GM18507 (cell line): ENCODE data around the gene TMEM129.

Experiments
- DNase-seq: peaks from one replicate; pipeline ENCODE4 v3.0.0; 2011; ENCODE audit warnings: low read depth; ENCODE audit not compliant: insufficient read length; ENCODE audit errors: extremely low spot score
- FAIRE-seq: peaks from 2 replicates; lab custom pipeline; 2011; peaks lifted over from hg19 to GRCh38; lab: Jason Lieb, UNC

The TMEM129 gene

DNA sequence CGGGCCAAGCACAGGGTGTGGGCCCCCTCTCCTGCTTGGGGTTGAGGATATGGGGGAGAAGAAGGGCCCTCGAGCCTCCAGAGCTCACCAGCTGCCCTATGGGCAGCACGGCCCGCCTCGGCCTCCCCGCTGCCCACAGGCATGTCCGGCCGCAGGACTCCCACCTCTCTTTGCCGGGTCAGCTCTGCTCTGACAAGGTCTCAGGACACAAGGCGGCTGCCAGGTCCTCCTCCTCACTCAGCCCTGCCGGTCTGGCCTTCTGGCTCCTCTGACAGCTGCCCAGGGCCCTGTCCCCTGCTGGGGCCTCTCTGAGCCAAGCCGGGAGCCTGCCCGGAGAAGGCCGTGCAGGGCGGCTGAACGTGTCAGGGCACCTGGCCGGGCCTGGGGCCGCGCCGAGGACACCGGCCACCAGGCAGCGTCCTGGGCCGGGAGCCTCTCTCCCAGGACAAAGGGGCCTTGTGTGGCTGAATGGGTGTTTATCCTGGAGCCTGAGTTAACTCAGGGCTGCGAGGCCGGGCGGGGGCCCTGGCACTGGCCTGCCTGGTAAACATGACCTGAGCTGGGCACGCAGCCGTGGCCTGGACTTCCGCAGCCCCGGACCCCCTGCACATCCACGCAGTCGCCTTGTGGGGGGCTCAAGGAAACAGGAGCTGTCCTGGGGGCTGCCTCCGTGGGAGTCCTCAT is 25.9 kb upstream of the TMEM129 start:
- FAIRE-seq (no peak), DNase-seq (no peak)

DNA sequence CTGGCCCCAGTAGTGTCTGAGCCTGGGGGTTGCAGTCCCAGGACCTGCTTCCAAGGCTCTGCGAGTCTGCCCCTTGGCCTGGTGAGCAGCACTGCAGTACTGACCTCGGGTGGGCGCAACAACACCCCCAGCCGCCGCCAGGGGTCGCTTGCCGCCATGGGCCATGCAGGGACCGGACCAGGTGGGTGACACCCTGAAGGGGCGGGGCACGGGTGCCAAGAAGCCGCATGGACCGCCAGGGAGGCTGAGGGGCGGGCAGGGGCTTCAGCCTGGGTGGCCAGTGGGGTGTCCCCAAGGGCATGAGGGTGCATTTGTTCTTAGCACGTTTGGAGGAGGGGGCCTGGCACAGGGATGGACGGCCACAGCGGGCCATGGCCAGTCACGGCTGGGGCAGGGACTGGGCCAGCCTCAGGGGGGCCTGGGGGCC is 25.2 kb upstream of the TMEM129 start:
- no peak for FAIRE-seq
- DNase-seq, result peak; percentile 64

DNA sequence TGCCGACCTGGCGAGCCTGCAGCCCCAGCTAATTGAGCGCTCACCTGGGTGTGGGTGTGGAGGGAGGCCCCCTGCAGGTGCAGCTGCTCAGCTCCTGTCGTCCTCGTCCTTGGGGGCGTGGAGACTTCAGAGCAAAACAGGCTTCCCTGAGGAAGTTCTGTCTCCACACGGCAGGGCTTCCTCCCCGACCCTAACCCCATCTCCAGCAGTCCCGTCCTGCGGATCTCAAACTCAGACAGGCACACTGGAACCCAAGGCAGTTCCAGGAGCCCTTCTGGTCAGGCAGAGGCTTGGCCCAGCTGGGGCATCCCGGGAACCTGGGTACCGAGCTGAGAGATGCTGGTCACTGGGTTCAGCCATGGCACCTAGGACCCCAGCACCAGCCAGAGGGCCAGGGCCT is 24.6 kb upstream of the TMEM129 start:
- DNase-seq (no peak), FAIRE-seq (no peak)

DNA sequence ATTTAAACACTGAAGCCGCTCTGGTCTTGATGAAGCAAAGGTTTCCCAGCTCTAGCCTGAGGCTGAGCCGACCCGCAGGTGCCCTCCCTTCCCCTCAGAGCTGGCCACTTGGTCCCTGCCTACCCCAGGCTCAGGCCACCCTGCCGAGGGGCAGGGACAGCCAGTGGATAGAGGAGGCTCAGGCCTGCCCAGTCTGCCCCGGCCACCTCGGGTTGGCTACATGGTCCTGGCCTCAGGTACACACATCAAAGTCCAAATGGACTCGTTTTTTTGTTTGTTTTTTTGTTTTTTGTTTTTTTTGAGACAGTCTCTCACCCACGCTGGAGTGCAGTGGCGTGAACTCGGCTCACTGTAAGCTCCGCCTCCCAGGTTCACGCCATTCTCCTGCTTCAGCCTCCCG is 24.0 kb upstream of the TMEM129 start:
- no peak for DNase-seq
- FAIRE-seq, result no peak

DNA sequence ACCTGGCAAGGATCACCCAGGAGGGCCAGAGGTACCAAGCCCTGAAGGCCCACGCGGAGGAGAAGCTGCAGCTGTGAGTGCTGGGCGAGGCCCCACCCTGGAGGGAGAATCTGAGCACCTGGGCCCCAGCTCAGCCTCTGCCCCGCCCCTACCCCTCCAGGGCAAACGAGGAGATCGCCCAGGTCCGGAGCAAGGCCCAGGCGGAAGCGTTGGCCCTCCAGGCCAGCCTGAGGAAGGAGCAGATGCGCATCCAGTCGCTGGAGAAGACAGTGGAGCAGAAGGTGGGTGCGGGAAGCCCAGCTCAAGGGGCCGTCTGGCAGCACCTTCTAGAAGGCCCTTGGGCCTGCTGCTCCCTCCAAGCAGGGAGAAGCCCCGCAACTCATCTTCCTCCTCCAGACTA is 23.4 kb upstream of the TMEM129 start:
- no peak for FAIRE-seq
- no peak for DNase-seq

DNA sequence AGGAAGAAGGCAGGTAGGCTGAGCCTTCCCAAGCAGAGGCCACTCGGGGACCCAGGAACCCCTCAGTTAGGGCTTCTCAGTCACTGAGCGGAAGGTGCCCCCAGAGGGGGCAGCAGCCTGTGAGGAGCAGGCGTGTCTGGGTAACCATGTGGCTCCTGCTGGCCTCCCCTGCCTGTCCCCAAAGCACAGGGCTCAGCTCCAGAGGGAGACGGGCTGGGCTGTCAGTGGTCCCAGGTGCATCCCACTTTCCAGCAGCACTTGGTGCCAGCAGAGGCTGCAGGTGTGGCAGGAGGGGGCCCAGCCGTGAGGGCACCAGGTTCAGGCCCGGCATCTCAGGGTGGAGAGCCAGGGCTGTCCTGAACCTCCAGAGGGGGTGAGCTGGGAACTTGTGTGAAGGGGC is 22.9 kb upstream of the TMEM129 start:
- FAIRE-seq (no peak), DNase-seq (no peak)

DNA sequence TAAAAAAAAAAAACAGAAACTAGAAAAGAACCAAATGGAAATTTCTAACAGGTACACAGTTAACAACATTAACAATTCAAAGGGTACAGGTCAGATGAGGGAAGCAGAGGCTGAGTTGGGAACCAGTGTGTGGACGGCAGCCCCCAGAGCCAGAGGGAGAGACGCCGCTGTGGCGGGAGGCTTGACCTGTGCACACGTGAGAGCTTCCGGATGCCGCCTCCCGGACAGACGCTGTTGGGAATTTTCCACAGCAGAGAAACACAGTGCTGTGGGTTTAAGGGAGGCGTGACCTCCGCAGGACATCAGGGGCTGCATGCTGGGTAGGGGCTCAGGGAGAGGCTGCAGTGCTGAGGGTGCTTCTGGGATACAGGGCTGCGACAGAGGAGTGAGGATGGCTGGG is 22.4 kb upstream of the TMEM129 start:
- DNase-seq, result no peak
- no peak for FAIRE-seq

DNA sequence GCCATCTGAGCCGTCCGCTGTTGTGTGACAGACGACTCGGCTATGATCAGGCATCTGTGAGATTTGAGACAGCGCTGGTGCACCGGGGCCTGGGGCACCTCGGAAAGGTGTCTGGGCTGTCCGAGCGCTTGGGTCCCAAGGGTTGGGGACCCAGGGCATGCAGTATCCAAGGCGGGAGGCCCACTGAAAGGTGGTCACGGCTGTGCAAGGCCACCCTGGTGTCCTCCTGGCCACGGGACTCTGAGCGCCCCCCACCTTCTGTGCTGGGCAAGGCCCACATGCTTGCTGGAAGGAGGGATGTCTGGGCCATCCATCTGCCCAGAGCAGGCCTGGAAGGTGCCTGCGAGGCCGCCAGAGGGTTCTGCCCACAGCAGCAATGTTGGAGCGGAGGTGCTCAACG is 20.1 kb upstream of the TMEM129 start:
- FAIRE-seq, result no peak
- DNase-seq, result no peak

DNA sequence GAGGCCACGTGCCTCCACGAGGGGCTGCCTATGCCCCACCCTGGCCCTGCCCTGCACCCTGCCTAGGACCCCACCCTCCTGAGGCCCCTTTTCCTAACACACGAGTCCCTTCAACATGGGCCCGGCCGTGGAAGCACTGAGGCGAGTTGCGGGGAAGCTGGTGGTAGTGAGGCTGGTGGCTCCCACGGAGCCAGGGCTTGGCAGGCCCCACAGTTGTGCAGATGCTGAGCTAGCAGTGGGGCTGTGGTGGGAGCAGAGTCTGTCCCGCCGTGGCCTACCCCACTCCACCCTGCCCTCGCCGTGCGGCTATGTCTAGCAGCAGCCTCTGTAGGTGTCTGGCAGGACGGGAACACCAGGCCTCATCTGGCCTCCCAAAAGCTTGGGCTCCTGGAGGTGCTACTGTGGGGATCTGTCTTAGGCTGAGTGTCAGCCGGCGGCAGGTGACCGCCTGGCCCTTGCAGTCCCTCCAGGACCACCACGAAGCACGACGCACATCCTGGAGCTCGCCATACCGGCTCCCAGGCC is 19.0 kb upstream of the TMEM129 start:
- DNase-seq (no peak), FAIRE-seq (no peak)

DNA sequence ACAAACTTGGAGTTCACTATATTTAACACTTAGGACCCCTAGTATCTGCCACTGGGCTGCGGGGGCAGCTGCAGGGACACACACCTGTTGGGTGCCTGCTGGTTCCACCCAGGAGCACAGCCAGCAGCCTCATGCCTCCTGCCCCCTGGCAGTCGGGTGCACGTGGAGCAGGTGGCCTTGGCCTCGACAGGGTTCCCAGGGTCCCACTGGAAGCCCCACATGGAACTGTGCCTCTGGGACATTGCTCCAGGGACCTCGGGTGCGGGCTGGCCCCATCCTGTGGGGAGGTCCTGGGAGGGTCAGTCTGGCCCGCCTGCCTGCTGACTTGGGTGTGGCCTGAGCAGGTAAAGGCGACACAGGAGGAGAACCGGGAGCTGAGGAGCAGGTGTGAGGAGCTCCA is 18.2 kb upstream of the TMEM129 start:
- no peak for FAIRE-seq

DNA sequence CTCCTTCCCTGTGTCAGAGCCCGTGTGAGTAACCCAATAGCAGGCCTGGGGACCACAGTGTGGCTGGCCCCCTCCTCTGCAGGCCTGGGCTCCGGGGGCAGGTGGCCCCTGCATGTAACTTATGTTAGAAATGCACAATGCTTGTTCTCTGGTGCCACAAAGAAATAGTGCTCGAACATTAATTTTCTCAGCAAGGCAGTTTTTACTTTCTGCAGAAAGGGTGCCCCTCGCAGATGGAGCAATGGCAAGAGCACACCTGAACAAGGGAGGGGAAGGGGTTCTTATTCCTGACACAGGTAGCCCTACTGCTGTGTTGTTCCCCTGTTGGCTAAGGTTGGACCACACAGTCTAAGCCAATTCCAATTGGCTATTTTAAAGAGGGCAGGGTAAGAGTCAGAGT is 17.3 kb upstream of the TMEM129 start:
- FAIRE-seq (no peak), DNase-seq (no peak)

More for the DNA sequence above, 18.2 kb upstream of the TMEM129 start:
- no peak for DNase-seq

DNA sequence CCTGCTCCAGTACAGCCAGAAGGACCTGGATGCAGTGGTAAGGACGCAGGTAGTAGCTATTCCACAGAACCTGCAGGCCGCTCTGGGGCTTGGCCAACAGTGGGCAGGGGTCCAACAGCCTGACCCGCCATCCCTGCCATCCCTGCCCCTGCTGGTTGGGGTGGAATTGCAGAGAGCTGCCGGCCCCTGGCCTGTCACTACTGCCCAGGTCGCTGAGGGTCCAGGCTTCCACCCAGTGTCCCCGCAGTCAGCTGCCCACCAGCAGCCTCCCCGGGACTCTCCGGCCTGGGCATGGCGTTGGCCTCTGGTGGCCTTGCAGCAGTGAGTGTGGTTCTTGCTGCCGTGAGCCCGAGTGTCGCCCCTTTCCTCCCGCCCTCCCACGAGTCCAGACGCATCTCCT is 16.5 kb upstream of the TMEM129 start:
- DNase-seq (no peak), FAIRE-seq (no peak)

DNA sequence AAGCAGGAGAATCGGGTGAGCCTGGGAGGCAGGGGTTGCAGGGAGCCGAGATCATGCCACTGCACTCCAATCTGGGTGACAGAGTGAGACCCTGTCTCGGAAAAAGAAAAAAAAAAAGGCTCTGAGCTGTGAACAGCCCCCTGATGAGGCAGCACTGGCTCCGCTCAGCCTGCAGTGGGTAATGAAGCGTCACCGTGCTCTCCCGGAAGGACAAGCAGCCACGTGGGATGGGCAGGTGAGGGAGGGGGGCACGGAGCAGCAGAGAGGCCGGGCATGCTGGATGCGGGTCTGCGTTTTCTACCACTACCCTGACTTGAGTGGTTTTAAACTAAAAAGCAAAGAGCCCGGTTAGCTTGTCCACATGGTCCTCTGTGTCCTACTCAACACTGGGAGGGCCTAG is 15.7 kb upstream of the TMEM129 start:
- FAIRE-seq (no peak), DNase-seq (no peak)

DNA sequence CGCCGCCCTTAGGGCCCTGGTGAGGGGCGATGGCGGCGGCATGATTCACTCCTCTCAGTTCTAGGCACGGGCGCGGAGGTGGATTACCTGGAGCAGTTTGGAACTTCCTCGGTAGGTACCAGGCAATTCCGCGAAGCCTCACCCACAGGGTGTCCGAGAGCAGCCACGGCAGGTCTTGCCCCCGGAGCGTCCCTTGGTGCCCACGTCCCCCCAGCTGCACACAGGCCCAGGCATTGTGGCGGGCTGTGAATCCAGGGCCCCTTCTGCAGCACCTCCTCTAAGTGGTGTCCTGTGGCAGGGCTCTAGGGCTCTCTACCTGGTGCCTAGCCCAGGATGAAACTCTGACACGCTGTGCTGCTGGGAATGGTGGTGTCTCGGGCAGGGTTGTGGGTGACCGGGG is 14.1 kb upstream of the TMEM129 start:
- DNase-seq (no peak), FAIRE-seq (no peak)

DNA sequence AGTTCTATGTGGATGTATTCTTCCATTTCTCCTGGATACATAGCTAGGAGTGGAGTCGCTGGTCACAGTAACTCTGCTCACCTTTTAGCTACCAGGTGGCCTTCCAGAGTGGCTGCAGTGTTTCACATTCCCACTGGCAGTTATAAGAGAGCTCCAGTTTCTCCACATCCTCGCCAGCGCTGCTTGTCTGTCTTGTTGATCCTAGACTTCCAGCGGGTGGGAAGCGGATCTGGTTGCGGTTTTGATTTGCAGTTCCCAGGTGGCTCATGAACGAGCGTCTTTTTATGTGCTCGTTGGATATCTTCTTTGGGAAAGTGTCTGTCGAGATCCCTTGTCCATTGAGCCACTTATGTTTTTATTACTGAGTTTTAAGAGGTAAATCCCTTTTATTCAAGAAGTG is 11.8 kb upstream of the TMEM129 start:
- DNase-seq (no peak), FAIRE-seq (no peak)

DNA sequence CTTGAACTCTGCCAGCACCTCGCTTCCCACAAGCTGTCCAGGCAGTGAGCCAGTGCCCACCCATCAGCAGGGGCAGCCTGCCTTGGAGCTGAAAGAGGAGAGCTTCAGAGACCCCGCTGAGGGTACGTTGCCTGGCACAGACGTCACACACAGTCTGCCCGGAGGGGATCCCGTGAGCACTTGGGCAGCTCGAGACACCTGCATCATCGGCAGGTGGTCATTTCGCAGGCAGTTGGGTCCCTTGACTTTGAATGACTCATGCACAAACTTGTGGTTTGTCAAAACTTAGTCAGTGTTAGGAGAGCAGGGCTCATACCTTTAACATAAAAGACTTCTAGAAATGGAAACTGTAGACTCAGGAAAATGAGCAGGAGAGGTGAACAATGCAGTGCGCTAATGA is 10.1 kb upstream of the TMEM129 start:
- no peak for FAIRE-seq
- no peak for DNase-seq

DNA sequence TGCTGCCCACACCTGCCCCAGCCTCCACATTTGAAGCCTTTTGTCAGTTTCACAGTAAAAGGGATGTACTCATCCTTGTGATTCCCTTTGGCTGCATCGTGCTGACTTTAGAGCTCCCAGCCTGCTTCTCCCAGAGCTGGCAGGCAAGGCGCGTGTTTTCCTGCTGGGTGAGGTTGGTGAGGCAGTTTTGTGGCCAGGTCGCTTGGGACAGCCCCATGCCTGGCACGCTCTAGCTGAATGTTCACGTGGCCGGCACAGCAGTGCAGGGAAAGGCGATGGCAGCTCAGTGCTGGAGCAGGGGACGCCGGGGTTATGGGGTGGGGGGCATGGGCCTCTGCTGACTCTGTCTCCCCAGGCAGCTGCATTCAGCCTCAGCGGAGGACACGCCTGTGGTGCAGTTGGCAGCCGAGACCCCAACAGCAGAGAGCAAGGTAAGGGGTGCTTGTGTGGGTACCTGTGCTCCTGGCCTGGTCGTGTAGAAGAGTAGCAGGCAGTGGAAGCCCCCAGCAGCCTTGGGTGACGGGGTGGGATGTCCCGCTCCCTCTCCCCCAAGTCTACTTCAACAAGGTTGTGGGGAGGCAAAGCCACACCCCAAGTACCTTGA is 9.5 kb upstream of the TMEM129 start:
- FAIRE-seq (no peak), DNase-seq (no peak)

DNA sequence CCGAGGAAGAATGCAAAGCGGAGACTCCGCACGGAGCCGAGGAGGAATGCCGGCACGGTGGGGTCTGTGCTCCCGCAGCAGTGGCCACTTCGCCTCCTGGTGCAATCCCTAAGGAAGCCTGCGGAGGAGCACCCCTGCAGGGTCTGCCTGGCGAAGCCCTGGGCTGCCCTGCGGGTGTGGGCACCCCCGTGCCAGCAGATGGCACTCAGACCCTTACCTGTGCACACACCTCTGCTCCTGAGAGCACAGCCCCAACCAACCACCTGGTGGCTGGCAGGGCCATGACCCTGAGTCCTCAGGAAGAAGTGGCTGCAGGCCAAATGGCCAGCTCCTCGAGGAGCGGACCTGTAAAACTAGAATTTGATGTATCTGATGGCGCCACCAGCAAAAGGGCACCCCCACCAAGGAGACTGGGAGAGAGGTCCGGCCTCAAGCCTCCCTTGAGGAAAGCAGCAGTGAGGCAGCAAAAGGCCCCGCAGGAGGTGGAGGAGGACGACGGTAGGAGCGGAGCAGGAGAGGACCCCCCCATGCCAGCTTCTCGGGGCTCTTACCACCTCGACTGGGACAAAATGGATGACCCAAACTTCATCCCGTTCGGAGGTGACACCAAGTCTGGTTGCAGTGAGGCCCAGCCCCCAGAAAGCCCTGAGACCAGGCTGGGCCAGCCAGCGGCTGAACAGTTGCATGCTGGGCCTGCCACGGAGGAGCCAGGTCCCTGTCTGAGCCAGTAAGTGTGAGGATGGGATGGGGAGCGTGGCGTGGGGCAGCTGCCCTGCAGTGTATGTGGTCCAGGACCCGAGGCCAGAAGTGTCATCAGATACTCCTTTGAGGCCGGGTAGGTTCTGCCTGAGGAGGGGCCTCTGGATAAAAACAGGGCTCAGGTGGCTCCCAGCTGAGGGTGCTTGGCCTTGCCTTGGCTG is 7.2 kb upstream of the TMEM129 start:
- no peak for FAIRE-seq
- no peak for DNase-seq

DNA sequence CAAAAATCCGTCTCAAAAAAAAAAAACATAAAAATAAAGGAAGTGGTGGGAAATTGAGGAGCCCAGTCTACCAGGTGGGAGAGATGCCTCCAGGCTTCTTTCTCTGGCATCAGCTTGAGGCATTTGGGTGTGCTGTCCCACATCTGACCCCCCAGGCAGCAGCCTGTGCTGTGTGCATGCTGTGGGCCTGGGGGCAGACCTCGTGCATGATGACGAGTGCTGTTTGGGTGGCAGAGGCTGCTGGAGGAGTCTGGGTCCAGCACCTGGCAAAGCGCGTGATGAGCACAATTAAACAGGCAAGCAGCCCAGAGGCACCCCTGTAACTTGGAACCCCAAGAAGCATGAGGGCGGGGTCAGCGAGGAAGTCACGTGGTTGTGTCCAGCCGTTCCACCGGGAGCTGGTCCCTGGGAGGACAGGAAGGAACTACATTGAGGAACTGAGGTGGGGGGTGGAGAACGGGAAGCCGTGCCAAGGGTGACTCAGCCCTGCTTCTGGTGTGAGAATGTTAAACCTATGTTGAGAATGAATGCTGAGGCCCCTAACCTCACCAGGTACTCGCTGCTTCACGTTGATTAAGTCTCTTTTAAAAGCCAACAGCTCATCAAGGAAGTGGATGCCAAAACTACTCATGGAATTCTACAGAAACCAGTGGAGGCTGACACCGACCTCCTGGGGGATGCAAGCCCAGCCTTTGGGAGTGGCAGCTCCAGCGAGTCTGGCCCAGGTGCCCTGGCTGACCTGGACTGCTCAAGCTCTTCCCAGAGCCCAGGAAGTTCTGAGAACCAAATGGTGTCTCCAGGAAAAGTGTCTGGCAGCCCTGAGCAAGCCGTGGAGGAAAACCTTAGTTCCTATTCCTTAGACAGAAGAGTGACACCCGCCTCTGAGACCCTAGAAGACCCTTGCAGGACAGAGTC is 6.3 kb upstream of the TMEM129 start:
- FAIRE-seq, result no peak
- DNase-seq, result no peak
